ENCODE measurements around the gene FOXO4.

FOXO4 gene

DNA sequence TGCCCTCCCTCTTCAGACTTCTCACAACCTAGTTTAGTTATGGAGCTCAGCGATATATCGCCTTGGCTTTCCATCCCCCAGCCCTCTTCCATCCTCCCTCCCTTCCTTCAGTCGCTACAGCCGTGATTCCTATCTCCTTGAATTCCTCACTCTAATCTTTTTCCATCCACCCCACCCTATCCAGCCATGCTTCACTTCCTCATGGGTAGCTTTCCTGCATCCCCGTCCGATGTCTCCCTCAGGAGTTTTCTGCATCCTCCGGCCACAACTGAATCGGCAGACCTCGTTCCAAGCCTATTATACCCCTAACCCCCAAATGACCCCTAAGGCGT is 28.0 kb upstream of the FOXO4 start:
- TF ChIP-seq FOXM1 (IDR thresholded peaks at IDR 0.05; ENCODE audit: borderline replicate concordance, low read depth): no peak
- TF ChIP-seq NFIC (IDR thresholded peaks at IDR 0.05): no peak
- TF ChIP-seq TCF12 (IDR thresholded peaks at IDR 0.05; ENCODE audit: low read depth): no peak
- no peak for TF ChIP-seq CEBPB (IDR thresholded peaks at IDR 0.05)
- TF ChIP-seq, protein P1, sequence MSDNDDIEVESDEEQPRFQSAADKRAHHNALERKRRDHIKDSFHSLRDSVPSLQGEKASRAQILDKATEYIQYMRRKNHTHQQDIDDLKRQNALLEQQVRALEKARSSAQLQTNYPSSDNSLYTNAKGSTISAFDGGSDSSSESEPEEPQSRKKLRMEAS (IDR thresholded peaks at IDR 0.05): no peak
- TF ChIP-seq RAD21 (IDR thresholded peaks at IDR 0.05; ENCODE audit: low read depth): no peak
- no peak for TF ChIP-seq ZBTB7A (IDR thresholded peaks at IDR 0.05; ENCODE audit: low read depth)
- TF ChIP-seq TAF1 (IDR thresholded peaks at IDR 0.05; ENCODE audit: low read depth): no peak
- no peak for TF ChIP-seq YY1 (IDR thresholded peaks at IDR 0.05; ENCODE audit: low read depth)
- TF ChIP-seq TEAD4 (IDR thresholded peaks at IDR 0.05): no peak
- TF ChIP-seq, protein P2, sequence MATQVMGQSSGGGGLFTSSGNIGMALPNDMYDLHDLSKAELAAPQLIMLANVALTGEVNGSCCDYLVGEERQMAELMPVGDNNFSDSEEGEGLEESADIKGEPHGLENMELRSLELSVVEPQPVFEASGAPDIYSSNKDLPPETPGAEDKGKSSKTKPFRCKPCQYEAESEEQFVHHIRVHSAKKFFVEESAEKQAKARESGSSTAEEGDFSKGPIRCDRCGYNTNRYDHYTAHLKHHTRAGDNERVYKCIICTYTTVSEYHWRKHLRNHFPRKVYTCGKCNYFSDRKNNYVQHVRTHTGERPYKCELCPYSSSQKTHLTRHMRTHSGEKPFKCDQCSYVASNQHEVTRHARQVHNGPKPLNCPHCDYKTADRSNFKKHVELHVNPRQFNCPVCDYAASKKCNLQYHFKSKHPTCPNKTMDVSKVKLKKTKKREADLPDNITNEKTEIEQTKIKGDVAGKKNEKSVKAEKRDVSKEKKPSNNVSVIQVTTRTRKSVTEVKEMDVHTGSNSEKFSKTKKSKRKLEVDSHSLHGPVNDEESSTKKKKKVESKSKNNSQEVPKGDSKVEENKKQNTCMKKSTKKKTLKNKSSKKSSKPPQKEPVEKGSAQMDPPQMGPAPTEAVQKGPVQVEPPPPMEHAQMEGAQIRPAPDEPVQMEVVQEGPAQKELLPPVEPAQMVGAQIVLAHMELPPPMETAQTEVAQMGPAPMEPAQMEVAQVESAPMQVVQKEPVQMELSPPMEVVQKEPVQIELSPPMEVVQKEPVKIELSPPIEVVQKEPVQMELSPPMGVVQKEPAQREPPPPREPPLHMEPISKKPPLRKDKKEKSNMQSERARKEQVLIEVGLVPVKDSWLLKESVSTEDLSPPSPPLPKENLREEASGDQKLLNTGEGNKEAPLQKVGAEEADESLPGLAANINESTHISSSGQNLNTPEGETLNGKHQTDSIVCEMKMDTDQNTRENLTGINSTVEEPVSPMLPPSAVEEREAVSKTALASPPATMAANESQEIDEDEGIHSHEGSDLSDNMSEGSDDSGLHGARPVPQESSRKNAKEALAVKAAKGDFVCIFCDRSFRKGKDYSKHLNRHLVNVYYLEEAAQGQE (IDR thresholded peaks at IDR 0.05; ENCODE audit: low read depth): no peak
- no peak for TF ChIP-seq EP300 (IDR thresholded peaks at IDR 0.05; ENCODE audit: borderline replicate concordance)
- TF ChIP-seq EGR1 (IDR thresholded peaks at IDR 0.05): no peak
- TF ChIP-seq CREB1 (IDR thresholded peaks at IDR 0.05; ENCODE audit: low read depth): no peak
- TF ChIP-seq, protein P3, sequence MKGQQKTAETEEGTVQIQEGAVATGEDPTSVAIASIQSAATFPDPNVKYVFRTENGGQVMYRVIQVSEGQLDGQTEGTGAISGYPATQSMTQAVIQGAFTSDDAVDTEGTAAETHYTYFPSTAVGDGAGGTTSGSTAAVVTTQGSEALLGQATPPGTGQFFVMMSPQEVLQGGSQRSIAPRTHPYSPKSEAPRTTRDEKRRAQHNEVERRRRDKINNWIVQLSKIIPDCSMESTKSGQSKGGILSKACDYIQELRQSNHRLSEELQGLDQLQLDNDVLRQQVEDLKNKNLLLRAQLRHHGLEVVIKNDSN (IDR thresholded peaks at IDR 0.05): no peak

DNA sequence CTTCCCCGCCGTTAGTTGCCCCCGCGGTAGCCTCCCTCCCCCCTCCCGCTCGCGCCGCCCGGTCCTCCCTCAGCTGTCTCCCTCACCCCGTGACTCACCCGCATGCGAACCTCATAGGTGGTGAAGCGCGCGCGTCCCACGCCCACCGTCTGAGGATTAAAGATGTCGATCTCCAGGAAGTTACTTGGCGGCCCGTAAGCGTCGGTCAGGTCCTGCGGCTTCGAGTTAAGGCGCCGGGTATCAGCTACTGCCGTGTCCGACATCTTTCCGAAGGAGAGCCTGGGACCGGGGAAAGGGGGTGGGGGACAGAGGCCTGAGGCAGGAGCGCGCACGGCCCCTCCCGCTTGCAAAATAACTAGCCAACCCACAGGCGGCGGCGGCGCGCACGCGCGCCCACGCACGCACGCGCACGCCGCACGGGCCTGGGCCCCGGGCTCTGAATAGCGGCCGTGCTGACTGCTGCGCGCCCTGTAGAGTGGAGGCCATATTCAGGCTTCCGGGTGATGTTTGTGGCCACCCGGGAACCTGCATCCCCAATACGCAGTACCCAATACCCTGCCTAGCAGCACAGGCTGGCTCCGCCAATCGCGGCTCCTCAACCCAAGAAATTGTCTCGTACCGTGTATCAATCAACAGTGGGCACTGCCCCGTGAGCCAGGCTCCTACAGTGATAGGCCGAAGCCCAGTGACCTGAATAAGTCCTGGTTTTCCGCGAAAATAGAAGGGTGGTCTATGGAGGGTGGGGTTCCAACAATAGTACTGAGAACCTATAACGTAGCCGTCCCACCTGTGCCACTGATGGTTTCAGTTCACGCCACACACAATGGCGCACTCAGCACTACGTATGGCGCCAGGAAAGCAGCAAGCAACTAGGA is 27.4 kb upstream of the FOXO4 start, which contains the start of gene SNX12:
Gene SNX12 (minus strand): TSS at position 291 of the 875 bp plus-strand sequence. CDS start 28 bp downstream, at position 263.
- TF ChIP-seq YY1 (IDR thresholded peaks at IDR 0.05; ENCODE audit: low read depth) (peak; percentile 68; the same call in 1 of the 2 replicates), TAF1 (IDR thresholded peaks at IDR 0.05; ENCODE audit: low read depth) (no peak), TEAD4 (IDR thresholded peaks at IDR 0.05) (peak; percentile 9; the same call in 1 of the 2 replicates), CEBPB (IDR thresholded peaks at IDR 0.05) (no peak), RAD21 (IDR thresholded peaks at IDR 0.05; ENCODE audit: low read depth) (no peak), EP300 (IDR thresholded peaks at IDR 0.05; ENCODE audit: borderline replicate concordance) (0 out of 2 replicates have a peak, but pooled peaks have one; percentile 33), FOXM1 (IDR thresholded peaks at IDR 0.05; ENCODE audit: borderline replicate concordance, low read depth) (no peak), NFIC (IDR thresholded peaks at IDR 0.05) (0 out of 2 replicates have a peak, but pooled peaks have one; percentile 8), EGR1 (IDR thresholded peaks at IDR 0.05) (peak; percentile 89), ZBTB7A (IDR thresholded peaks at IDR 0.05; ENCODE audit: low read depth) (no peak)
- TF ChIP-seq, protein P3 (IDR thresholded peaks at IDR 0.05): peak; percentile 69
- TF ChIP-seq, protein P1 (IDR thresholded peaks at IDR 0.05): no peak; the same call in 1 of the 2 replicates
- TF ChIP-seq, protein P2 (IDR thresholded peaks at IDR 0.05; ENCODE audit: low read depth): no peak

DNA sequence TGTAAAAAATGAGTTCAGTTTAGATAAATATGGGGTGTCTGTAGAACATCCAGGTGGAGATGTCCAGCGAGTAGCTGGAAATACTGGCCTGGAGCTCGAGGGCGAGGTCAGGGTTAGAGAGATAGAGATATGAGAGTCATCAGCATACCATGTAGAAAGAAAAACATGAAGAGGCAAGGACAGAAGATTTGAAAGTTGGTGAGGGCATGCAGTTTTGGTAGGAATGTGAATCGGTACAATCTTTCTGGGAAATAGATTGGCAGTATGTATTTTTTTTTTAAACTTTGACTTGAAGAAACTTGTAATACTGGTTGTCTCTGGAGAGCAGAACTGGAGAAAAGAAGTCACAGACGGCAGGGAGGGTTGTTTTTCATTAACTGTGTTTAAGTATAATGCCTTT is 25.1 kb upstream of the FOXO4 start:
- TF ChIP-seq, protein P2 (IDR thresholded peaks at IDR 0.05; ENCODE audit: low read depth): no peak
- TF ChIP-seq YY1 (IDR thresholded peaks at IDR 0.05; ENCODE audit: low read depth) (no peak), RAD21 (IDR thresholded peaks at IDR 0.05; ENCODE audit: low read depth) (no peak), CREB1 (IDR thresholded peaks at IDR 0.05; ENCODE audit: low read depth) (no peak), NFIC (IDR thresholded peaks at IDR 0.05) (no peak), ZBTB7A (IDR thresholded peaks at IDR 0.05; ENCODE audit: low read depth) (no peak), FOXM1 (IDR thresholded peaks at IDR 0.05; ENCODE audit: borderline replicate concordance, low read depth) (no peak), TCF12 (IDR thresholded peaks at IDR 0.05; ENCODE audit: low read depth) (no peak), TEAD4 (IDR thresholded peaks at IDR 0.05) (no peak), TAF1 (IDR thresholded peaks at IDR 0.05; ENCODE audit: low read depth) (no peak), CEBPB (IDR thresholded peaks at IDR 0.05) (no peak), EP300 (IDR thresholded peaks at IDR 0.05; ENCODE audit: borderline replicate concordance) (no peak), EGR1 (IDR thresholded peaks at IDR 0.05) (no peak)
- TF ChIP-seq, protein P1 (IDR thresholded peaks at IDR 0.05): no peak
- TF ChIP-seq, protein P3 (IDR thresholded peaks at IDR 0.05): no peak

Data from Ishikawa (cell line).